Measurements from ENCODE around the gene ASXL2.

DNA sequence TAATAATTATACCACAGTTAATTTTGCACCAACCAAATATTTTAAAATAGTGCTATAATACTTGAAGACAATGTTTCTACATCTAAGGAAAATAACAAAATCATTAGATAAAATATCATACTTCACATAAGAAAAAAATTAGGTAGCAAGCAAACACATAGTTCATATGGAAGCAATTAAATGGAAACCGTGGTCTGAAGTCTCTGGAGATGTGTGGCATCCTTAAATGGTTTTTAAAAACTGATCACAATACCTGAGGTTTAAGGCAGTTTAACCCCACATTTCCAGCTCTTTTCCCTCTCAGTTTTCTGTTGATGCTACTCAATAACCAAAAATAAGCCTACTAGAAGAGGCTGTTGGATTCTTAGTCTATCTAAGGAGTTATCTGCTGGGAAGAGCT, 71.3 kb downstream of the ASXL2 start:
- TF ChIP-seq, protein P1, sequence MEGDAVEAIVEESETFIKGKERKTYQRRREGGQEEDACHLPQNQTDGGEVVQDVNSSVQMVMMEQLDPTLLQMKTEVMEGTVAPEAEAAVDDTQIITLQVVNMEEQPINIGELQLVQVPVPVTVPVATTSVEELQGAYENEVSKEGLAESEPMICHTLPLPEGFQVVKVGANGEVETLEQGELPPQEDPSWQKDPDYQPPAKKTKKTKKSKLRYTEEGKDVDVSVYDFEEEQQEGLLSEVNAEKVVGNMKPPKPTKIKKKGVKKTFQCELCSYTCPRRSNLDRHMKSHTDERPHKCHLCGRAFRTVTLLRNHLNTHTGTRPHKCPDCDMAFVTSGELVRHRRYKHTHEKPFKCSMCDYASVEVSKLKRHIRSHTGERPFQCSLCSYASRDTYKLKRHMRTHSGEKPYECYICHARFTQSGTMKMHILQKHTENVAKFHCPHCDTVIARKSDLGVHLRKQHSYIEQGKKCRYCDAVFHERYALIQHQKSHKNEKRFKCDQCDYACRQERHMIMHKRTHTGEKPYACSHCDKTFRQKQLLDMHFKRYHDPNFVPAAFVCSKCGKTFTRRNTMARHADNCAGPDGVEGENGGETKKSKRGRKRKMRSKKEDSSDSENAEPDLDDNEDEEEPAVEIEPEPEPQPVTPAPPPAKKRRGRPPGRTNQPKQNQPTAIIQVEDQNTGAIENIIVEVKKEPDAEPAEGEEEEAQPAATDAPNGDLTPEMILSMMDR (IDR thresholded peaks at IDR 0.05; ENCODE audit: poor library complexity, severe bottlenecking): no peak
- TF ChIP-seq EP300 (conservative IDR thresholded peaks at IDR 0.05; ENCODE audit: poor library complexity, severe bottlenecking): no peak
- TF ChIP-seq EZH2 (IDR thresholded peaks at IDR 0.05; ENCODE audit: borderline replicate concordance, insufficient read depth, low read length, poor library complexity, severe bottlenecking): no peak
- TF ChIP-seq POLR2AphosphoS5 (IDR thresholded peaks at IDR 0.05): no peak

All from neural cell (in vitro differentiated cells).